Common myeloid progenitor, CD34-positive (primary cell): ENCODE measurements around the gene SNX17.
A peak's percentile ranks its signal among the peaks of the same experiment; 100 is the strongest.

Experiments
- CTCF ChIA-PET: fragments of 350-600 bp; sonication (Branson Sonifier 250); formaldehyde crosslinking; loops from one replicate; lab custom pipeline; 2021; ENCODE audit warnings: antibody characterized with exemption; lab: Charles Lee
- POLR2A ChIA-PET: fragments of 350-600 bp; sonication (Branson Sonifier 250); formaldehyde crosslinking; loops from one replicate; lab custom pipeline; 2021; ENCODE audit warnings: antibody characterized with exemption; lab: Charles Lee
- DNase-seq, 3 donors: peaks; one replicate each; pipeline versions ENCODE4 v3.0.0 to v3.0.0-alpha.2; 2013
- H3K27ac ChIP-seq, 2 experiments: 1 replicate in 1 of 2; 2 replicates in 1 of 2; pipeline ENCODE4 v1.7.0; 2013; ENCODE audit warnings: inconsistent platforms in 2 of 2, low read length in 2 of 2, mild to moderate bottlenecking in 2 of 2, low read depth in 1 of 2, moderate library complexity in 1 of 2; ENCODE audit not compliant: severe bottlenecking in 2 of 2, insufficient read depth in 1 of 2, poor library complexity in 1 of 2
- H3K27me3 ChIP-seq, 5 experiments: replicated peaks in 2 of 5; 1 replicate in 3 of 5; 2 replicates in 2 of 5; pipeline versions ENCODE4 v1.6.1 to v1.7.0; 2013; ENCODE audit warnings: low read length in 4 of 5, mild to moderate bottlenecking in 2 of 5, moderate library complexity in 2 of 5, inconsistent platforms in 1 of 5; ENCODE audit not compliant: insufficient read depth in 5 of 5, control insufficient read depth in 4 of 5
- H3K36me3 ChIP-seq, 4 experiments: 1 replicate in 2 of 4; 2 replicates in 2 of 4; pipeline versions ENCODE4 v1.6.1 to v1.7.0; 2013; ENCODE audit warnings: low read length in 3 of 4, control low read depth in 1 of 4, mild to moderate bottlenecking in 1 of 4; ENCODE audit not compliant: control insufficient read depth in 4 of 4, insufficient read depth in 4 of 4
- H3K4me1 ChIP-seq, 4 experiments: 1 replicate in 3 of 4; 2 replicates in 1 of 4; pipeline versions ENCODE4 v1.6.1 to v1.7.1; 2013; ENCODE audit warnings: low read length in 3 of 4, mild to moderate bottlenecking in 3 of 4, control low read depth in 1 of 4, inconsistent platforms in 1 of 4, moderate library complexity in 1 of 4; ENCODE audit not compliant: control insufficient read depth in 4 of 4, insufficient read depth in 4 of 4; ENCODE audit errors: control extremely low read depth in 1 of 4
- H3K4me3 ChIP-seq, 7 experiments: 1 replicate in 4 of 7; 2 replicates in 3 of 7; pipeline versions ENCODE4 v1.5.1 to v1.7.0; 2013; ENCODE audit warnings: mild to moderate bottlenecking in 7 of 7, low read length in 6 of 7, moderate library complexity in 6 of 7, inconsistent platforms in 2 of 7, low read depth in 2 of 7, control low read depth in 1 of 7; ENCODE audit not compliant: insufficient read depth in 4 of 7, control insufficient read depth in 1 of 7; ENCODE audit errors: extremely low read depth in 1 of 7
- H3K9me3 ChIP-seq, 5 experiments: 1 replicate in 4 of 5; 2 replicates in 1 of 5; pipeline versions ENCODE4 v1.6.1 to v1.7.1; 2013; ENCODE audit warnings: low read length in 4 of 5, mild to moderate bottlenecking in 2 of 5, inconsistent platforms in 1 of 5, low read depth in 1 of 5, moderate library complexity in 1 of 5; ENCODE audit not compliant: control insufficient read depth in 4 of 5, insufficient read depth in 2 of 5; ENCODE audit errors: control extremely low read depth in 1 of 5
- WGBS: methylation state at CpG from one replicate; pipeline ENCODE4 v1.1.5; 2013; ENCODE audit not compliant: insufficient coverage; 5-methylcytosine and 5-hydroxymethylcytosine counted together

Gene SNX17

GRCh38 chr2:27363933-27364332 lies 6.5 kb upstream of the SNX17 start:
- H3K27ac ChIP-seq: no peak overlapping the region
- H3K27me3 ChIP-seq: no peaks in the 10 kb centered on the region
- H3K4me3 ChIP-seq: no peak overlapping the region
- no peaks in the 10 kb centered on the region for H3K9me3 ChIP-seq
- no peak for DNase-seq
- H3K4me1 ChIP-seq: peaks cover 0 to 6% (median 4%) of the 10 kb centered on the region in 4 experiments
- WGBS: 100% methylated on average over 2 of the region's 2 CpGs
- peaks cover 6 to 47% (median 39%) of the 10 kb centered on the region in 4 experiments for H3K36me3 ChIP-seq
- CTCF ChIA-PET: interaction anchor here (1.0 to 2.1 kb wide), 2 partner anchors 21 to 66 kb away, joined by 3 to 4 read pairs; no protein-coding TSS in a partner anchor
- POLR2A ChIA-PET: no interaction called here

GRCh38 chr2:27369471-27370025 lies 868 bp upstream of the SNX17 start:
- ChIA-PET CTCF (interaction anchor here (0.8 to 2.9 kb wide), 10 partner anchors 9 to 62 kb away, joined by 3 to 11 read pairs (median 5); partner anchors contain the start of genes GTF3C2, MPV17 and PPM1G), POLR2A (interaction anchor here (0.7 to 1.3 kb wide), 4 partner anchors 13 to 60 kb away, joined by 3 to 10 read pairs (median 4); partner anchors contain the start of genes GTF3C2 and PPM1G)
- WGBS: 2% methylated on average over 18 of the region's 18 CpGs
- Histone ChIP-seq H3K27me3 (no peaks in the 10 kb centered on the region), H3K4me1 (peaks cover 14 to 35% (median 28%) of the 10 kb centered on the region in 4 experiments), H3K36me3 (peaks cover 10 to 55% (median 43%) of the 10 kb centered on the region in 4 experiments), H3K27ac (peak overlapping the region; percentile 73 to 84), H3K4me3 (peak overlapping the region; percentile 84 to 98 (median 96)), H3K9me3 (no peaks in the 10 kb centered on the region)
- no peak for DNase-seq

- peak; percentile 38 to 70 (median 62) for DNase-seq
- ChIA-PET CTCF (interaction anchor here (1.2 to 2.9 kb wide), 5 partner anchors 9 to 67 kb away, joined by 3 to 11 read pairs (median 7); partner anchors contain the start of genes PPM1G and ZNF513), POLR2A (interaction anchor here (0.6 to 2.3 kb wide), 4 partner anchors 9 to 90 kb away, joined by 3 to 15 read pairs (median 5); partner anchors contain the start of genes GTF3C2, PPM1G and ZNF513)
- no peaks in the 10 kb centered on the region for H3K27me3 ChIP-seq
- WGBS: under 1% methylated on average over 46 of the region's 46 CpGs
- H3K9me3 ChIP-seq: no peaks in the 10 kb centered on the region
- peak overlapping the region; percentile 90 to 94 for H3K27ac ChIP-seq
- peak overlapping the region; percentile 84 to 98 (median 96) for H3K4me3 ChIP-seq
- H3K4me1 ChIP-seq: peaks cover 14 to 35% (median 28%) of the 10 kb centered on the region in 4 experiments
- peaks cover 10 to 61% (median 47%) of the 10 kb centered on the region in 4 experiments for H3K36me3 ChIP-seq
Measured at GRCh38 chr2:27370816-27371620, 602 bp downstream of the SNX17 start.

- Histone ChIP-seq H3K27me3 (no peaks in the 10 kb centered on the region), H3K9me3 (no peaks in the 10 kb centered on the region), H3K4me3 (no peak overlapping the region), H3K27ac (no peak overlapping the region), H3K36me3 (peaks cover 6 to 62% (median 49%) of the 10 kb centered on the region in 4 experiments), H3K4me1 (peaks cover 14 to 35% (median 28%) of the 10 kb centered on the region in 4 experiments)
- CTCF ChIA-PET: interaction anchor here (1.1 to 1.4 kb wide), 2 partner anchors 92 to 295 kb away, joined by 3 read pairs; no protein-coding TSS in a partner anchor
- no peak for DNase-seq
- POLR2A ChIA-PET: no interaction called here
- 95% methylated on average over 6 of the region's 6 CpGs for WGBS
Measured at GRCh38 chr2:27372937-27373336, 2.5 kb downstream of the SNX17 start.

- Histone ChIP-seq H3K36me3 (peaks cover 4 to 62% (median 48%) of the 10 kb centered on the region in 4 experiments), H3K9me3 (no peaks in the 10 kb centered on the region), H3K4me1 (peaks cover 14 to 35% (median 27%) of the 10 kb centered on the region in 4 experiments), H3K4me3 (no peak overlapping the region), H3K27me3 (no peaks in the 10 kb centered on the region), H3K27ac (no peak overlapping the region)
- DNase-seq: no peak
- POLR2A ChIA-PET: no interaction called here
- 95% methylated on average over 3 of the region's 5 CpGs for WGBS
- CTCF ChIA-PET: interaction anchor here (0.6 kb wide), 1 partner anchor 1578 kb away, joined by 3 read pairs; no protein-coding TSS in a partner anchor
Measured at GRCh38 chr2:27373567-27373966, 3.2 kb downstream of the SNX17 start.

- POLR2A ChIA-PET: no interaction called here
- CTCF ChIA-PET: no interaction called here
Measured at GRCh38 chr2:27375513-27376099, 5.2 kb downstream of the SNX17 start.

More at GRCh38 chr2:27375513-27376099, 5.2 kb downstream of the SNX17 start:
- H3K27me3 ChIP-seq: no peaks in the 10 kb centered on the region
- peaks cover 19 to 41% (median 27%) of the 10 kb centered on the region in 4 experiments for H3K4me1 ChIP-seq
- H3K36me3 ChIP-seq: peaks cover 4 to 66% (median 49%) of the 10 kb centered on the region in 4 experiments
- no peak for DNase-seq
- no peaks in the 10 kb centered on the region for H3K9me3 ChIP-seq
- no peak overlapping the region for H3K4me3 ChIP-seq
- no peak overlapping the region for H3K27ac ChIP-seq
- WGBS: 100% methylated on average over 9 of the region's 20 CpGs
